PC-9 (cell line): ENCODE results near the gene SDHAF2.

Source experiments
- EZH2 ChIP-seq: fragments of 200-600 bp; sonication (generic); IDR thresholded peaks from 2 replicates; pipeline ENCODE4 v1.8.0; 2017; ENCODE audit warnings: antibody characterized with exemption, low read depth
- TF ChIP-seq, protein P1 (sequence below): fragments of 200-600 bp; sonication (generic); conservative IDR thresholded peaks from 2 replicates; pipeline ENCODE4 v1.6.1; 2017; ENCODE audit warnings: mixed run types, antibody characterized with exemption, mild to moderate bottlenecking, moderate library complexity

- TF ChIP-seq, protein P1, sequence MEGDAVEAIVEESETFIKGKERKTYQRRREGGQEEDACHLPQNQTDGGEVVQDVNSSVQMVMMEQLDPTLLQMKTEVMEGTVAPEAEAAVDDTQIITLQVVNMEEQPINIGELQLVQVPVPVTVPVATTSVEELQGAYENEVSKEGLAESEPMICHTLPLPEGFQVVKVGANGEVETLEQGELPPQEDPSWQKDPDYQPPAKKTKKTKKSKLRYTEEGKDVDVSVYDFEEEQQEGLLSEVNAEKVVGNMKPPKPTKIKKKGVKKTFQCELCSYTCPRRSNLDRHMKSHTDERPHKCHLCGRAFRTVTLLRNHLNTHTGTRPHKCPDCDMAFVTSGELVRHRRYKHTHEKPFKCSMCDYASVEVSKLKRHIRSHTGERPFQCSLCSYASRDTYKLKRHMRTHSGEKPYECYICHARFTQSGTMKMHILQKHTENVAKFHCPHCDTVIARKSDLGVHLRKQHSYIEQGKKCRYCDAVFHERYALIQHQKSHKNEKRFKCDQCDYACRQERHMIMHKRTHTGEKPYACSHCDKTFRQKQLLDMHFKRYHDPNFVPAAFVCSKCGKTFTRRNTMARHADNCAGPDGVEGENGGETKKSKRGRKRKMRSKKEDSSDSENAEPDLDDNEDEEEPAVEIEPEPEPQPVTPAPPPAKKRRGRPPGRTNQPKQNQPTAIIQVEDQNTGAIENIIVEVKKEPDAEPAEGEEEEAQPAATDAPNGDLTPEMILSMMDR = no peak
- no peak for TF ChIP-seq EZH2
Measured at GRCh38 chr11:61406991-61407728, 22.8 kb upstream of the SDHAF2 start.
